Spleen (tissue), 7 donors: ENCODE data around the gene FAM47E.

Source experiments
- POLR2A ChIP-seq, 3 donors: fragments of 450-650 bp; IDR thresholded peaks; one replicate each; pipeline ENCODE4 v1.5.1; 2017; ENCODE audit warnings: antibody characterized with exemption in 3 of 3, mild to moderate bottlenecking in 1 of 3
- POLR2AphosphoS5 ChIP-seq, 3 donors: sonication (generic); formaldehyde crosslinking; IDR thresholded peaks; one replicate each; pipeline ENCODE4 v1.5.1; 2017; ENCODE audit warnings: antibody characterized with exemption in 3 of 3
- TF ChIP-seq, protein P1 (sequence below), 11 experiments: fragments of 200-600 bp in 7 of 11; fragments of 450-650 bp in 4 of 11; sonication (generic) in 4 of 11; IDR thresholded peaks in 8 of 11; conservative IDR thresholded peaks in 3 of 11; 1 replicate in 7 of 11; 2 replicates in 4 of 11; pipeline versions ENCODE4 v1.4.0 to v1.8.0; 2016 to 2021; ENCODE audit warnings: antibody characterized with exemption in 11 of 11, inconsistent platforms in 4 of 11, mild to moderate bottlenecking in 1 of 11
- donor health status: DM: no; HTN: no; CAD: no; lungs with moderate emphysema.
- donor health status: DM: no; HTN: no; CAD: no.
- donor health status: DM: no; HTN: no; CAD: no.

DNA sequence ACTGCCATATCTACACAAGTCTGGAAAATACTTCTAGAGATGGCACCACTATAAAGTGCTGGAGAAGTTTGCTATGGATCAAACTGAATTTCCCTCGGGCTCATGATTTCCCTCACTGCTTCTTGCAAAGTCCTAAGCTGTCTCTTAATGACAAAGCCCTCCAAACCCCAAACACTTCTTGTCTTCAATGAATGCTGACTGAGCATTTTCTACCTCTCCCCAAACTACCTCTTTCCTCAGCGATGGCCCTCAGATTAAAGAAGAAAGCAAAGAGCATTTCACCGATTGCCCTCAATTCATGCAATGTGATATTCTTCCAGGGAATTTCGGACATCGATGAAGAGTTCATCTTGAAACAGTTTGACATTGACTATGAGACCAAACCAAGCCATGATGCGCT, 19.7 kb downstream of the FAM47E start:
- no peak for TF ChIP-seq POLR2AphosphoS5 (IDR thresholded peaks at IDR 0.05)
- TF ChIP-seq, protein P1, sequence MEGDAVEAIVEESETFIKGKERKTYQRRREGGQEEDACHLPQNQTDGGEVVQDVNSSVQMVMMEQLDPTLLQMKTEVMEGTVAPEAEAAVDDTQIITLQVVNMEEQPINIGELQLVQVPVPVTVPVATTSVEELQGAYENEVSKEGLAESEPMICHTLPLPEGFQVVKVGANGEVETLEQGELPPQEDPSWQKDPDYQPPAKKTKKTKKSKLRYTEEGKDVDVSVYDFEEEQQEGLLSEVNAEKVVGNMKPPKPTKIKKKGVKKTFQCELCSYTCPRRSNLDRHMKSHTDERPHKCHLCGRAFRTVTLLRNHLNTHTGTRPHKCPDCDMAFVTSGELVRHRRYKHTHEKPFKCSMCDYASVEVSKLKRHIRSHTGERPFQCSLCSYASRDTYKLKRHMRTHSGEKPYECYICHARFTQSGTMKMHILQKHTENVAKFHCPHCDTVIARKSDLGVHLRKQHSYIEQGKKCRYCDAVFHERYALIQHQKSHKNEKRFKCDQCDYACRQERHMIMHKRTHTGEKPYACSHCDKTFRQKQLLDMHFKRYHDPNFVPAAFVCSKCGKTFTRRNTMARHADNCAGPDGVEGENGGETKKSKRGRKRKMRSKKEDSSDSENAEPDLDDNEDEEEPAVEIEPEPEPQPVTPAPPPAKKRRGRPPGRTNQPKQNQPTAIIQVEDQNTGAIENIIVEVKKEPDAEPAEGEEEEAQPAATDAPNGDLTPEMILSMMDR (IDR thresholded peaks at IDR 0.05 in 8 of 11, conservative IDR thresholded peaks at IDR 0.05 in 3 of 11): no peak
- TF ChIP-seq POLR2A (IDR thresholded peaks at IDR 0.05): no peak
